Endothelial cell of umbilical vein (primary cell): ENCODE results near the gene GNGT2. TPM values are rescaled to one million over a fixed set of nuclear protein-coding genes. Genes with fewer than 3 reads are reported as not detected.

Experiments used
- BruUV-seq: library from RNA; stranded (reverse); fragments of 400-500 nt; replicated peaks from 2 replicates; lab custom pipeline; 2021; lab: Mats Ljungman, UMichigan
- CTCF ChIA-PET: fragments of 300-600, 350-600 bp; sonication (Branson Sonifier 250); formaldehyde crosslinking; loops from one replicate; lab custom pipeline; 2021; ENCODE audit warnings: antibody characterized with exemption, inconsistent platforms; lab: Charles Lee
- POLR2A ChIA-PET: fragments of 300-600, 350-600 bp; sonication (Branson Sonifier 250); formaldehyde crosslinking; loops from one replicate; lab custom pipeline; 2021; ENCODE audit warnings: antibody characterized with exemption, inconsistent platforms; lab: Charles Lee
- DNase-seq: peaks from one replicate; pipeline ENCODE4 v3.0.0-alpha.2; 2011; ENCODE audit warnings: low read depth, low spot score
- FAIRE-seq: peaks from 2 replicates; lab custom pipeline; 2011; peaks lifted over from hg19 to GRCh38; lab: Jason Lieb, UNC
- H2AFZ ChIP-seq: 2 replicates; pipeline ENCODE4 v1.6.0; 2012; ENCODE audit warnings: low read depth, low read length, control low read depth, inconsistent platforms
- H3K27ac ChIP-seq: 2 replicates; pipeline ENCODE4 v1.5.1; 2011; ENCODE audit warnings: low read depth, mild to moderate bottlenecking, control low read depth, low read length, moderate library complexity; ENCODE audit not compliant: insufficient read depth
- H3K27me3 ChIP-seq, 2 experiments: 2 replicates each; pipeline versions ENCODE4 v1.6.0 to v1.6.1; 2011; ENCODE audit warnings: low read length in 2 of 2, mixed read lengths in 1 of 2; ENCODE audit not compliant: control insufficient read depth in 2 of 2, insufficient read depth in 2 of 2
- H3K36me3 ChIP-seq, 2 experiments: 2 replicates in 1 of 2; 3 replicates in 1 of 2; pipeline ENCODE4 v1.5.1; 2011; ENCODE audit warnings: low read length in 2 of 2, mild to moderate bottlenecking in 1 of 2, moderate library complexity in 1 of 2; ENCODE audit not compliant: control insufficient read depth in 2 of 2, insufficient read depth in 2 of 2; ENCODE audit errors: extremely low read depth in 1 of 2
- H3K4me1 ChIP-seq: 3 replicates; pipeline ENCODE4 v1.5.1; 2011; ENCODE audit warnings: mild to moderate bottlenecking, low read length; ENCODE audit not compliant: control insufficient read depth, insufficient read depth; ENCODE audit errors: extremely low read depth
- H3K4me2 ChIP-seq: 2 replicates; pipeline ENCODE4 v1.6.1; 2011; ENCODE audit warnings: low read length, control low read depth, mixed read lengths; ENCODE audit not compliant: insufficient read depth
- H3K4me3 ChIP-seq, 3 experiments: fragments of 200-600 bp in 1 of 3; sonication (generic), shearing (Covaris generic) in 1 of 3; replicated peaks in 1 of 3; 2 replicates each; pipeline ENCODE4 v1.5.1; 2011 to 2016; ENCODE audit warnings: control low read depth in 3 of 3, low read length in 3 of 3, mild to moderate bottlenecking in 2 of 3, inconsistent platforms in 1 of 3, low read depth in 1 of 3, moderate library complexity in 1 of 3; ENCODE audit not compliant: insufficient read depth in 1 of 3
- H3K79me2 ChIP-seq: 2 replicates; pipeline ENCODE4 v1.6.0; 2012; ENCODE audit warnings: low read length, inconsistent platforms; ENCODE audit not compliant: control insufficient read depth, insufficient read depth
- H3K9ac ChIP-seq: replicated peaks from 2 replicates; pipeline ENCODE3; 2011; ENCODE audit warnings: low read length, control low read depth; ENCODE audit not compliant: insufficient read depth; ENCODE audit errors: extremely low read depth
- H3K9me1 ChIP-seq: replicated peaks from 3 replicates; pipeline ENCODE4 v1.6.0; 2011; ENCODE audit warnings: mild to moderate bottlenecking, low read length; ENCODE audit not compliant: control insufficient read depth, insufficient read depth; ENCODE audit errors: extremely low read depth
- H3K9me3 ChIP-seq: replicated peaks from 2 replicates; pipeline ENCODE4 v1.5.1; 2012; ENCODE audit warnings: low read length, inconsistent platforms; ENCODE audit not compliant: control insufficient read depth, insufficient read depth
- H4K20me1 ChIP-seq: replicated peaks from 2 replicates; pipeline ENCODE3; 2011; ENCODE audit warnings: mild to moderate bottlenecking, low read length; ENCODE audit not compliant: control insufficient read depth, insufficient read depth; ENCODE audit errors: extremely low read depth
- CTCF ChIP-seq, 2 donors: IDR thresholded peaks; 1 replicate in 1 of 2; 2 replicates in 1 of 2; pipeline ENCODE4 v1.5.1; 2011; ENCODE audit warnings: low read length in 2 of 2, mild to moderate bottlenecking in 2 of 2, moderate library complexity in 2 of 2, control low read depth in 1 of 2, inconsistent platforms in 1 of 2, low read depth in 1 of 2; ENCODE audit not compliant: insufficient read depth in 1 of 2; ENCODE audit errors: extremely low read depth in 1 of 2
- EZH2 ChIP-seq: IDR thresholded peaks from 2 replicates; pipeline ENCODE4 v1.6.1; 2012; ENCODE audit warnings: borderline replicate concordance, low read depth, mild to moderate bottlenecking, moderate library complexity, low read length, inconsistent platforms; ENCODE audit not compliant: severe bottlenecking
- FOS ChIP-seq: IDR thresholded peaks from 2 replicates; pipeline ENCODE4 v1.6.1; 2011; ENCODE audit warnings: mild to moderate bottlenecking, low read length, moderate library complexity, borderline replicate concordance; ENCODE audit not compliant: insufficient read depth
- GATA2 ChIP-seq: IDR thresholded peaks from 2 replicates; pipeline ENCODE4 v1.7.0; 2011; ENCODE audit warnings: low read depth, mild to moderate bottlenecking, moderate library complexity, mixed read lengths, low read length; ENCODE audit not compliant: insufficient read length, insufficient read depth
- JUN ChIP-seq: IDR thresholded peaks from 2 replicates; pipeline ENCODE4 v1.6.1; 2011; ENCODE audit warnings: borderline replicate concordance, low read depth; ENCODE audit not compliant: insufficient read length, insufficient read depth
- MAX ChIP-seq: IDR thresholded peaks from 2 replicates; pipeline ENCODE4 v1.6.1; 2011; ENCODE audit not compliant: insufficient read depth, insufficient read length
- MYC ChIP-seq: IDR thresholded peaks from one replicate; pipeline ENCODE4 v1.6.1; 2011; ENCODE audit warnings: mild to moderate bottlenecking, low read depth, low read length
- POLR2A ChIP-seq: IDR thresholded peaks from 2 replicates; pipeline ENCODE4 v1.6.1; 2012; ENCODE audit warnings: low read depth, mild to moderate bottlenecking, control low read depth, low read length
- POLR2AphosphoS5 ChIP-seq: IDR thresholded peaks from 2 replicates; pipeline ENCODE4 v1.6.1; 2012; ENCODE audit warnings: low read depth, mild to moderate bottlenecking, control low read depth, low read length, moderate library complexity; ENCODE audit not compliant: insufficient read depth
- dilution Hi-C: fragments of 300-500 bp; cut with MboI; formaldehyde crosslinking; loops from one replicate; pipeline ENCODE4 v1.15.0; 2019; ENCODE audit warnings: low sequenced_read_pairs; ENCODE audit not compliant: extremely low pct_ligation_motif_present
- intact Hi-C: fragments of 100-400 bp; cut with micrococcal nuclease; formaldehyde crosslinking; loops from one replicate; pipeline ENCODE4 v1.10.0; 2022
- polyA plus RNA-seq, 4 experiments: library from polyadenylated mRNA; depleted of rRNA in 3 of 4; stranded (reverse) in 3 of 4; unstranded in 1 of 4; fragments of >200 nt; gene quantifications; 2 replicates each; pipeline versions ENCODE4 v1.2.1 to v1.2.3, GENCODE V29; 2011 to 2012; ENCODE audit warnings: missing spikeins in 1 of 4
- total RNA-seq: library from RNA; stranded (reverse); gene quantifications from 2 replicates; pipeline ENCODE4 v1.2.3, GENCODE V29; 2021

The GNGT2 gene
- total and polyA plus RNA-seq, 2 donors (not counting 3 experiments of a cell fraction or from before 2014, with no cell fraction given) = 2.8 to 3.8 TPM

- intact Hi-C loops = no loop called here
- dilution Hi-C loops = no loop called here
- Histone ChIP-seq H3K4me1 (peaks cover 8% of the 10 kb centered on the region), H4K20me1 (no peaks in the 10 kb centered on the region), H3K27ac (no peak overlapping the region), H3K36me3 (no peaks in the 10 kb centered on the region), H3K9me3 (no peaks in the 10 kb centered on the region), H3K9ac (no peak overlapping the region), H3K79me2 (no peaks in the 10 kb centered on the region), H3K4me2 (no peak overlapping the region), H3K4me3 (no peak overlapping the region), H3K27me3 (no peaks in the 10 kb centered on the region), H3K9me1 (no peaks in the 10 kb centered on the region), H2AFZ (peak overlapping the region; percentile 20)
- no peak for DNase-seq
- no TSS peak for BruUV-seq
- POLR2A ChIA-PET = interaction anchor here (0.6 to 1.2 kb wide), 3 partner anchors 8 to 338 kb away, joined by 3 read pairs; no protein-coding TSS in a partner anchor
- CTCF ChIA-PET = interaction anchor here (0.7 to 15.9 kb wide), 5 partner anchors 13 to 97 kb away, joined by 3 to 212 read pairs (median 3); partner anchors contain the start of genes ABI3, GNGT2 and PHOSPHO1
- TF ChIP-seq EZH2 (no peak), POLR2AphosphoS5 (no peak), POLR2A (no peak), GATA2 (no peak), JUN (no peak), CTCF (IDR thresholded peaks at IDR 0.05; ENCODE audit: extremely low read depth in 1 of 2, insufficient read depth in 1 of 2, low read depth in 1 of 2, low read length in 2 of 2) (no peak), FOS (no peak), MAX (no peak), MYC (no peak)
- FAIRE-seq = no peak
Observed at GRCh38 chr17:49194297-49194607, 16.1 kb downstream of the GNGT2 start.
